WTC11 (cell line): Measurements from ENCODE around the gene FAM118B. TPM values are rescaled to one million over a fixed set of nuclear protein-coding genes. Genes with fewer than 3 reads are reported as not detected.

Experiments used
- ATAC-seq: fragments of 200-7000 bp; cut with Tn5 transposase; 2 replicates; pipeline ENCODE4 v1.10.0; 2021; ENCODE audit warnings: mild to moderate bottlenecking, moderate library complexity
- CTCF ChIA-PET: fragments of 300-600 bp; sonication (Branson Sonifier 250); formaldehyde crosslinking; loops from one replicate; lab custom pipeline; 2021; ENCODE audit warnings: antibody characterized with exemption; lab: Charles Lee
- POLR2A ChIA-PET: fragments of 350-600 bp; sonication (Branson Sonifier 250); formaldehyde crosslinking; loops from one replicate; lab custom pipeline; 2021; ENCODE audit warnings: antibody characterized with exemption; lab: Charles Lee
- DNase-seq: peaks from one replicate; pipeline ENCODE4 v3.0.0; 2021; ENCODE audit warnings: low spot score
- H3K27ac Mint-ChIP-seq: 2 replicates; pipeline ENCODE4 v1.8.0; 2021; ENCODE audit warnings: mixed read lengths
- H3K27me3 Mint-ChIP-seq: 2 replicates; pipeline ENCODE4 v1.8.0; 2021; ENCODE audit warnings: low read depth, mild to moderate bottlenecking, moderate library complexity, mixed read lengths
- H3K36me3 Mint-ChIP-seq: 2 replicates; pipeline ENCODE4 v1.8.0; 2021; ENCODE audit warnings: mixed read lengths
- H3K4me1 Mint-ChIP-seq: 2 replicates; pipeline ENCODE4 v1.8.0; 2022; ENCODE audit warnings: mixed read lengths
- H3K4me3 Mint-ChIP-seq: 2 replicates; pipeline ENCODE4 v1.8.0; 2021; ENCODE audit warnings: mild to moderate bottlenecking, moderate library complexity, mixed read lengths
- H3K9me3 Mint-ChIP-seq: 2 replicates; pipeline ENCODE4 v1.8.0; 2021; ENCODE audit warnings: mixed read lengths
- CBFB ChIP-seq: sonication (generic); formaldehyde crosslinking; IDR thresholded peaks from 2 replicates; pipeline ENCODE4 v1.8.1; 2022; ENCODE audit warnings: mild to moderate bottlenecking, low read depth, missing genetic modification reagents
- ESRRA ChIP-seq: sonication (generic); formaldehyde crosslinking; IDR thresholded peaks from 2 replicates; pipeline ENCODE4 v1.8.1; 2022; ENCODE audit warnings: mild to moderate bottlenecking, missing genetic modification reagents, borderline replicate concordance
- ETV6 ChIP-seq: sonication (generic); formaldehyde crosslinking; IDR thresholded peaks from 2 replicates; pipeline ENCODE4 v1.8.1; 2022; ENCODE audit warnings: mild to moderate bottlenecking, missing genetic modification reagents
- FOXK1 ChIP-seq: sonication (generic); formaldehyde crosslinking; IDR thresholded peaks from 2 replicates; pipeline ENCODE4 v1.8.0; 2022; ENCODE audit warnings: mild to moderate bottlenecking, moderate library complexity, missing genetic modification reagents
- FOXP1 ChIP-seq: sonication (generic); formaldehyde crosslinking; IDR thresholded peaks from 2 replicates; pipeline ENCODE4 v1.8.0; 2022; ENCODE audit warnings: missing genetic modification reagents, mild to moderate bottlenecking, moderate library complexity, borderline replicate concordance
- GABPB1 ChIP-seq: sonication (generic); formaldehyde crosslinking; IDR thresholded peaks from 2 replicates; pipeline ENCODE4 v1.8.1; 2023; ENCODE audit warnings: mild to moderate bottlenecking, missing genetic modification reagents
- GTF2I ChIP-seq: fragments of 250-450 bp; sonication (Bioruptor Pico); conservative IDR thresholded peaks from 2 replicates; pipeline ENCODE4 v1.4.0; 2021; ENCODE audit warnings: mild to moderate bottlenecking
- MAX ChIP-seq: sonication (generic); formaldehyde crosslinking; IDR thresholded peaks from 2 replicates; pipeline ENCODE4 v1.8.0; 2022; ENCODE audit warnings: mild to moderate bottlenecking, missing genetic modification reagents
- MXD4 ChIP-seq: fragments of 250-450 bp; sonication (Bioruptor Pico); IDR thresholded peaks from 2 replicates; pipeline ENCODE4 v1.8.0; 2021; ENCODE audit warnings: mild to moderate bottlenecking, moderate library complexity, borderline replicate concordance
- NR1H2 ChIP-seq: sonication (generic); formaldehyde crosslinking; IDR thresholded peaks from 2 replicates; pipeline ENCODE4 v1.9.0; 2021; ENCODE audit warnings: mild to moderate bottlenecking, moderate library complexity, missing genetic modification reagents
- NR2C2 ChIP-seq: sonication (generic); formaldehyde crosslinking; IDR thresholded peaks from 2 replicates; pipeline ENCODE4 v1.8.0; 2022; ENCODE audit warnings: mild to moderate bottlenecking, missing genetic modification reagents
- RORB ChIP-seq: fragments of 250-450 bp; sonication (Bioruptor Pico); IDR thresholded peaks from 2 replicates; pipeline ENCODE4 v1.9.0; 2021; ENCODE audit warnings: mild to moderate bottlenecking
- total RNA-seq: library from RNA; stranded (reverse); gene quantifications from 3 replicates; pipeline ENCODE4 v1.2.3, GENCODE V29; 2021
- TF ChIP-seq, protein P1 (sequence below): sonication (generic); formaldehyde crosslinking; IDR thresholded peaks from 2 replicates; pipeline ENCODE4 v1.8.1; 2023; ENCODE audit warnings: mild to moderate bottlenecking, missing genetic modification reagents
- TF ChIP-seq, protein P2 (sequence below): fragments of 250-450 bp; sonication (Bioruptor Pico); IDR thresholded peaks from 2 replicates; pipeline ENCODE4 v1.9.0; 2021; ENCODE audit warnings: mild to moderate bottlenecking, borderline replicate concordance
- TF ChIP-seq, protein P3 (sequence below): sonication (generic); formaldehyde crosslinking; IDR thresholded peaks from 2 replicates; pipeline ENCODE4 v1.8.1; 2022; ENCODE audit warnings: mild to moderate bottlenecking, missing genetic modification reagents, moderate library complexity, borderline replicate concordance
- TF ChIP-seq, protein P4 (sequence below): sonication (generic); formaldehyde crosslinking; conservative IDR thresholded peaks from 2 replicates; pipeline ENCODE4 v1.8.1; 2022; ENCODE audit warnings: mild to moderate bottlenecking, missing genetic modification reagents
- TF ChIP-seq, protein P5 (sequence below): sonication (generic); formaldehyde crosslinking; IDR thresholded peaks from 2 replicates; pipeline ENCODE4 v1.8.1; 2022; ENCODE audit warnings: missing genetic modification reagents, borderline replicate concordance
- TF ChIP-seq, protein P6 (sequence below): fragments of 250-450 bp; sonication (Bioruptor Pico); IDR thresholded peaks from 2 replicates; pipeline ENCODE4 v1.9.0; 2021; ENCODE audit warnings: mild to moderate bottlenecking
- TF ChIP-seq, protein P7 (sequence below): sonication (generic); formaldehyde crosslinking; conservative IDR thresholded peaks from 2 replicates; pipeline ENCODE4 v1.8.1; 2023; ENCODE audit warnings: mild to moderate bottlenecking, low read depth, missing genetic modification reagents, moderate library complexity
- TF ChIP-seq, protein P8 (sequence below): fragments of 250-450 bp; sonication (Bioruptor Pico); IDR thresholded peaks from 2 replicates; pipeline ENCODE4 v1.9.0; 2021; ENCODE audit warnings: moderate library complexity, mild to moderate bottlenecking, inconsistent platforms, borderline replicate concordance

FAM118B gene
- total RNA-seq, 1 experiment from 2014 or later = 35.3 TPM

DNA sequence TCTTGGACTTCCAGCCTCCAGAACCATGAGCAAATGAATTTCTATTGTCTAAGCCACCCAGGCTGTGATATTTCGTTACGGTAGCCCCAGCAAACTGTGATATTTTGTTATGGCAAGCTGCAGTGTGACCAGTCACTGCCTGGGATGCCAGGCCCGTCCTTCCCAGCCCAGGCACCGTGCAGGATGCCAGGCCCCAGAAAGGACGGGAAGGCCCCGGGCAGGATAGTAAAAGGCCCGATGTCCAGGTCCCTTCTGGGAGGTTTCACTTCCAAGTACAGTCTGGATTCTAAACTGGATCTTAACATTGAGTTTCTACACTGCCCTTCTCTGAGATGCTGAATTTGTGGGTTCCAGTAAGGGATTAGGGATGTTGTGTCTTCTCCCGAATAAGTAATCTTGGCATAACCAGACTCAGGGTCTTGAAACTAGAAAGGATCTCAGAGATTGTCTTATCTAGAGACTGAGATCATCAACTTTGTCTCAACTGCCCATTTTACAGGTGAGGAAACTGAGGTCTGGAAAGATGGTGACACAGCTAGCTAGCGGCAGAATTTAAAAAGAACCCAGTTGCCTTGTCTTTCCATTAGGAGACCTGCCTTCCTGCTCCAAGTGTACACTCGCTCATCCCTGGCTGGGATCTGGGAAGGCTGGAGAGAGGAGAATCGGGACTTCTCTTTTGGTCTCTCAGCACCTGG, 20.1 kb upstream of the FAM118B start:
- ATAC-seq (no peak), DNase-seq (no peak)
- Mint-ChIP-seq H3K27ac (no peak overlapping the region), H3K27me3 (no peaks in the 10 kb centered on the region), H3K4me3 (no peak overlapping the region), H3K9me3 (peaks cover 3% of the 10 kb centered on the region; the same call in 1 of the 2 replicates), H3K36me3 (peaks cover 33% of the 10 kb centered on the region), H3K4me1 (peaks cover 6% of the 10 kb centered on the region)
- CTCF ChIA-PET = no interaction called here
- POLR2A ChIA-PET = no interaction called here
- TF ChIP-seq MAX (CRISPR knock-in tag) (no peak), CBFB (CRISPR knock-in tag) (no peak), GABPB1 (CRISPR knock-in tag) (no peak), ETV6 (CRISPR knock-in tag) (no peak), NR2C2 (CRISPR knock-in tag) (no peak), FOXP1 (CRISPR knock-in tag) (no peak), ESRRA (no peak)
- TF ChIP-seq, protein P1, sequence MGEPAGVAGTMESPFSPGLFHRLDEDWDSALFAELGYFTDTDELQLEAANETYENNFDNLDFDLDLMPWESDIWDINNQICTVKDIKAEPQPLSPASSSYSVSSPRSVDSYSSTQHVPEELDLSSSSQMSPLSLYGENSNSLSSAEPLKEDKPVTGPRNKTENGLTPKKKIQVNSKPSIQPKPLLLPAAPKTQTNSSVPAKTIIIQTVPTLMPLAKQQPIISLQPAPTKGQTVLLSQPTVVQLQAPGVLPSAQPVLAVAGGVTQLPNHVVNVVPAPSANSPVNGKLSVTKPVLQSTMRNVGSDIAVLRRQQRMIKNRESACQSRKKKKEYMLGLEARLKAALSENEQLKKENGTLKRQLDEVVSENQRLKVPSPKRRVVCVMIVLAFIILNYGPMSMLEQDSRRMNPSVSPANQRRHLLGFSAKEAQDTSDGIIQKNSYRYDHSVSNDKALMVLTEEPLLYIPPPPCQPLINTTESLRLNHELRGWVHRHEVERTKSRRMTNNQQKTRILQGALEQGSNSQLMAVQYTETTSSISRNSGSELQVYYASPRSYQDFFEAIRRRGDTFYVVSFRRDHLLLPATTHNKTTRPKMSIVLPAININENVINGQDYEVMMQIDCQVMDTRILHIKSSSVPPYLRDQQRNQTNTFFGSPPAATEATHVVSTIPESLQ = no peak
- TF ChIP-seq, protein P2, sequence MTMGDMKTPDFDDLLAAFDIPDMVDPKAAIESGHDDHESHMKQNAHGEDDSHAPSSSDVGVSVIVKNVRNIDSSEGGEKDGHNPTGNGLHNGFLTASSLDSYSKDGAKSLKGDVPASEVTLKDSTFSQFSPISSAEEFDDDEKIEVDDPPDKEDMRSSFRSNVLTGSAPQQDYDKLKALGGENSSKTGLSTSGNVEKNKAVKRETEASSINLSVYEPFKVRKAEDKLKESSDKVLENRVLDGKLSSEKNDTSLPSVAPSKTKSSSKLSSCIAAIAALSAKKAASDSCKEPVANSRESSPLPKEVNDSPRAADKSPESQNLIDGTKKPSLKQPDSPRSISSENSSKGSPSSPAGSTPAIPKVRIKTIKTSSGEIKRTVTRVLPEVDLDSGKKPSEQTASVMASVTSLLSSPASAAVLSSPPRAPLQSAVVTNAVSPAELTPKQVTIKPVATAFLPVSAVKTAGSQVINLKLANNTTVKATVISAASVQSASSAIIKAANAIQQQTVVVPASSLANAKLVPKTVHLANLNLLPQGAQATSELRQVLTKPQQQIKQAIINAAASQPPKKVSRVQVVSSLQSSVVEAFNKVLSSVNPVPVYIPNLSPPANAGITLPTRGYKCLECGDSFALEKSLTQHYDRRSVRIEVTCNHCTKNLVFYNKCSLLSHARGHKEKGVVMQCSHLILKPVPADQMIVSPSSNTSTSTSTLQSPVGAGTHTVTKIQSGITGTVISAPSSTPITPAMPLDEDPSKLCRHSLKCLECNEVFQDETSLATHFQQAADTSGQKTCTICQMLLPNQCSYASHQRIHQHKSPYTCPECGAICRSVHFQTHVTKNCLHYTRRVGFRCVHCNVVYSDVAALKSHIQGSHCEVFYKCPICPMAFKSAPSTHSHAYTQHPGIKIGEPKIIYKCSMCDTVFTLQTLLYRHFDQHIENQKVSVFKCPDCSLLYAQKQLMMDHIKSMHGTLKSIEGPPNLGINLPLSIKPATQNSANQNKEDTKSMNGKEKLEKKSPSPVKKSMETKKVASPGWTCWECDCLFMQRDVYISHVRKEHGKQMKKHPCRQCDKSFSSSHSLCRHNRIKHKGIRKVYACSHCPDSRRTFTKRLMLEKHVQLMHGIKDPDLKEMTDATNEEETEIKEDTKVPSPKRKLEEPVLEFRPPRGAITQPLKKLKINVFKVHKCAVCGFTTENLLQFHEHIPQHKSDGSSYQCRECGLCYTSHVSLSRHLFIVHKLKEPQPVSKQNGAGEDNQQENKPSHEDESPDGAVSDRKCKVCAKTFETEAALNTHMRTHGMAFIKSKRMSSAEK (CRISPR knock-in tag) = no peak
- TF ChIP-seq, protein P3, sequence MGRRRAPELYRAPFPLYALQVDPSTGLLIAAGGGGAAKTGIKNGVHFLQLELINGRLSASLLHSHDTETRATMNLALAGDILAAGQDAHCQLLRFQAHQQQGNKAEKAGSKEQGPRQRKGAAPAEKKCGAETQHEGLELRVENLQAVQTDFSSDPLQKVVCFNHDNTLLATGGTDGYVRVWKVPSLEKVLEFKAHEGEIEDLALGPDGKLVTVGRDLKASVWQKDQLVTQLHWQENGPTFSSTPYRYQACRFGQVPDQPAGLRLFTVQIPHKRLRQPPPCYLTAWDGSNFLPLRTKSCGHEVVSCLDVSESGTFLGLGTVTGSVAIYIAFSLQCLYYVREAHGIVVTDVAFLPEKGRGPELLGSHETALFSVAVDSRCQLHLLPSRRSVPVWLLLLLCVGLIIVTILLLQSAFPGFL (CRISPR knock-in tag) = no peak

DNA sequence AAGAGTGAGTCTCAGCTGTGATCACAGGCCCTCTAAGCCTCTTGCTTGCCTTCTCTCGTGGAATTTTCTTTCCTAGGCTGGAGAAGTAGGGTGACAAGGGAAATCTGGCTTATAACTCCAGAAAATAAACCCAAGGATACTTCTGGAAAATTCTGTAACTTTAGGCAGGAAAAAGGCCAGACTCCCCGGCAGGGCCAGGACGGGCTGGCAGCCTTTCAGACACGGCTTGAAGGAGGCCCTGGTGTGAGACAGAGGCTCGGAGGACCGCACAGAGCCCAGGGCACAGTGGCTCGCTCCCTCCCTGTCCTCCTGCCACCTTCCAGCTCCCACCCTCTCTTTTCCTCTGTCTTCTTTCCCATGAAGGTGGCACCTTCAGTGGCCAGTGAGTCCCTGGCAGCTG, 19.2 kb upstream of the FAM118B start:
- POLR2A ChIA-PET = no interaction called here
- DNase-seq (no peak), ATAC-seq (no peak)
- H3K27ac Mint-ChIP-seq = 0 out of 2 replicates have a peak overlapping the region, but pooled peaks have one; percentile 76
- no peaks in the 10 kb centered on the region for H3K27me3 Mint-ChIP-seq
- CTCF ChIA-PET = no interaction called here
- H3K9me3 Mint-ChIP-seq = peaks cover 11% of the 10 kb centered on the region
- H3K4me3 Mint-ChIP-seq = no peak overlapping the region
- H3K4me1 Mint-ChIP-seq = peaks cover 2% of the 10 kb centered on the region; the same call in 1 of the 2 replicates
- H3K36me3 Mint-ChIP-seq = peaks cover 41% of the 10 kb centered on the region
- TF ChIP-seq FOXK1 (CRISPR knock-in tag) (no peak), NR1H2 (CRISPR knock-in tag) (no peak), GTF2I (CRISPR knock-in tag) (no peak), RORB (CRISPR knock-in tag) (no peak), MAX (CRISPR knock-in tag) (no peak), MXD4 (CRISPR knock-in tag) (no peak)
- TF ChIP-seq, protein P4, sequence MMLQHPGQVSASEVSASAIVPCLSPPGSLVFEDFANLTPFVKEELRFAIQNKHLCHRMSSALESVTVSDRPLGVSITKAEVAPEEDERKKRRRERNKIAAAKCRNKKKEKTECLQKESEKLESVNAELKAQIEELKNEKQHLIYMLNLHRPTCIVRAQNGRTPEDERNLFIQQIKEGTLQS (CRISPR knock-in tag) = no peak
- TF ChIP-seq, protein P5, sequence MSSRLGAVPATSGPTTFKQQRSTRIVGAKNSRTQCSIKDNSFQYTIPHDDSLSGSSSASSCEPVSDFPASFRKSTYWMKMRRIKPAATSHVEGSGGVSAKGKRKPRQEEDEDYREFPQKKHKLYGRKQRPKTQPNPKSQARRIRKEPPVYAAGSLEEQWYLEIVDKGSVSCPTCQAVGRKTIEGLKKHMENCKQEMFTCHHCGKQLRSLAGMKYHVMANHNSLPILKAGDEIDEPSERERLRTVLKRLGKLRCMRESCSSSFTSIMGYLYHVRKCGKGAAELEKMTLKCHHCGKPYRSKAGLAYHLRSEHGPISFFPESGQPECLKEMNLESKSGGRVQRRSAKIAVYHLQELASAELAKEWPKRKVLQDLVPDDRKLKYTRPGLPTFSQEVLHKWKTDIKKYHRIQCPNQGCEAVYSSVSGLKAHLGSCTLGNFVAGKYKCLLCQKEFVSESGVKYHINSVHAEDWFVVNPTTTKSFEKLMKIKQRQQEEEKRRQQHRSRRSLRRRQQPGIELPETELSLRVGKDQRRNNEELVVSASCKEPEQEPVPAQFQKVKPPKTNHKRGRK (CRISPR knock-in tag) = no peak
- TF ChIP-seq, protein P6, sequence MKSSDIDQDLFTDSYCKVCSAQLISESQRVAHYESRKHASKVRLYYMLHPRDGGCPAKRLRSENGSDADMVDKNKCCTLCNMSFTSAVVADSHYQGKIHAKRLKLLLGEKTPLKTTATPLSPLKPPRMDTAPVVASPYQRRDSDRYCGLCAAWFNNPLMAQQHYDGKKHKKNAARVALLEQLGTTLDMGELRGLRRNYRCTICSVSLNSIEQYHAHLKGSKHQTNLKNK (CRISPR knock-in tag) = no peak
- TF ChIP-seq, protein P7, sequence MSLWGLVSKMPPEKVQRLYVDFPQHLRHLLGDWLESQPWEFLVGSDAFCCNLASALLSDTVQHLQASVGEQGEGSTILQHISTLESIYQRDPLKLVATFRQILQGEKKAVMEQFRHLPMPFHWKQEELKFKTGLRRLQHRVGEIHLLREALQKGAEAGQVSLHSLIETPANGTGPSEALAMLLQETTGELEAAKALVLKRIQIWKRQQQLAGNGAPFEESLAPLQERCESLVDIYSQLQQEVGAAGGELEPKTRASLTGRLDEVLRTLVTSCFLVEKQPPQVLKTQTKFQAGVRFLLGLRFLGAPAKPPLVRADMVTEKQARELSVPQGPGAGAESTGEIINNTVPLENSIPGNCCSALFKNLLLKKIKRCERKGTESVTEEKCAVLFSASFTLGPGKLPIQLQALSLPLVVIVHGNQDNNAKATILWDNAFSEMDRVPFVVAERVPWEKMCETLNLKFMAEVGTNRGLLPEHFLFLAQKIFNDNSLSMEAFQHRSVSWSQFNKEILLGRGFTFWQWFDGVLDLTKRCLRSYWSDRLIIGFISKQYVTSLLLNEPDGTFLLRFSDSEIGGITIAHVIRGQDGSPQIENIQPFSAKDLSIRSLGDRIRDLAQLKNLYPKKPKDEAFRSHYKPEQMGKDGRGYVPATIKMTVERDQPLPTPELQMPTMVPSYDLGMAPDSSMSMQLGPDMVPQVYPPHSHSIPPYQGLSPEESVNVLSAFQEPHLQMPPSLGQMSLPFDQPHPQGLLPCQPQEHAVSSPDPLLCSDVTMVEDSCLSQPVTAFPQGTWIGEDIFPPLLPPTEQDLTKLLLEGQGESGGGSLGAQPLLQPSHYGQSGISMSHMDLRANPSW = no peak
- TF ChIP-seq, protein P8, sequence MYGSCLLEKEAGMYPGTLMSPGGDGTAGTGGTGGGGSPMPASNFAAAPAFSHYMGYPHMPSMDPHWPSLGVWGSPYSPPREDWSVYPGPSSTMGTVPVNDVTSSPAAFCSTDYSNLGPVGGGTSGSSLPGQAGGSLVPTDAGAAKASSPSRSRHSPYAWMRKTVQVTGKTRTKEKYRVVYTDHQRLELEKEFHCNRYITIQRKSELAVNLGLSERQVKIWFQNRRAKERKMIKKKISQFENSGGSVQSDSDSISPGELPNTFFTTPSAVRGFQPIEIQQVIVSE = no peak
